Skeletal muscle satellite cell (primary cell): ENCODE data around the gene PHACTR3.

ENCODE experiments used
- H3K27me3 ChIP-seq: 2 replicates; pipeline ENCODE4 v1.7.0; 2013; ENCODE audit warnings: low read length; ENCODE audit not compliant: control insufficient read depth, insufficient read depth
- H3K36me3 ChIP-seq: 2 replicates; pipeline ENCODE4 v1.7.0; 2013; ENCODE audit warnings: mild to moderate bottlenecking, control low read depth, low read length; ENCODE audit not compliant: insufficient read depth
- H3K4me1 ChIP-seq: 2 replicates; pipeline ENCODE4 v1.7.0; 2013; ENCODE audit warnings: low read length; ENCODE audit not compliant: control insufficient read depth, insufficient read depth
- H3K4me2 ChIP-seq: 2 replicates; pipeline ENCODE4 v1.7.0; 2013; ENCODE audit warnings: mild to moderate bottlenecking, low read length
- H3K4me3 ChIP-seq: 2 replicates; pipeline ENCODE4 v1.7.0; 2013; ENCODE audit warnings: low read length
- H3K9ac ChIP-seq: 2 replicates; pipeline ENCODE4 v1.7.0; 2013; ENCODE audit warnings: mild to moderate bottlenecking, low read depth, low read length, moderate library complexity
- H3K9me3 ChIP-seq: replicated peaks from 2 replicates; pipeline ENCODE4 v1.7.0; 2013; ENCODE audit warnings: mild to moderate bottlenecking, control low read depth, low read length

The PHACTR3 gene

GRCh38 chr20:59566631-59567524 lies 37.5 kb upstream of the PHACTR3 start:
- Histone ChIP-seq H3K9me3 (no peaks in the 10 kb centered on the region), H3K9ac (no peak overlapping the region), H3K4me3 (no peak overlapping the region), H3K4me1 (peaks cover 3% of the 10 kb centered on the region), H3K4me2 (no peak overlapping the region), H3K27me3 (peaks cover 2% of the 10 kb centered on the region), H3K36me3 (no peaks in the 10 kb centered on the region)

GRCh38 chr20:59567585-59568508 lies 36.5 kb upstream of the PHACTR3 start:
- no peak overlapping the region for H3K9ac ChIP-seq
- no peaks in the 10 kb centered on the region for H3K36me3 ChIP-seq
- no peak overlapping the region for H3K4me2 ChIP-seq
- no peak overlapping the region for H3K4me3 ChIP-seq
- H3K27me3 ChIP-seq: peaks cover 2% of the 10 kb centered on the region
- H3K9me3 ChIP-seq: no peaks in the 10 kb centered on the region
- H3K4me1 ChIP-seq: peaks cover 4% of the 10 kb centered on the region

- Histone ChIP-seq H3K9ac (no peak overlapping the region), H3K4me1 (peaks cover 4% of the 10 kb centered on the region), H3K9me3 (no peaks in the 10 kb centered on the region), H3K4me2 (no peak overlapping the region), H3K36me3 (no peaks in the 10 kb centered on the region), H3K27me3 (peaks cover 2% of the 10 kb centered on the region), H3K4me3 (no peak overlapping the region)
These were observed 35.8 kb upstream of the PHACTR3 start for GRCh38 chr20:59568509-59569024.

- Histone ChIP-seq H3K9ac (no peak overlapping the region), H3K4me2 (no peak overlapping the region), H3K27me3 (peaks cover 2% of the 10 kb centered on the region), H3K9me3 (no peaks in the 10 kb centered on the region), H3K36me3 (no peaks in the 10 kb centered on the region), H3K4me3 (no peak overlapping the region), H3K4me1 (peaks cover 4% of the 10 kb centered on the region)
These were observed 35.0 kb upstream of the PHACTR3 start for GRCh38 chr20:59569305-59569704.

GRCh38 chr20:59571151-59571550 lies 33.2 kb upstream of the PHACTR3 start:
- Histone ChIP-seq H3K4me2 (no peak overlapping the region), H3K4me3 (no peak overlapping the region), H3K4me1 (peaks cover 4% of the 10 kb centered on the region), H3K36me3 (no peaks in the 10 kb centered on the region), H3K9me3 (no peaks in the 10 kb centered on the region), H3K9ac (no peak overlapping the region), H3K27me3 (peaks cover 8% of the 10 kb centered on the region)

- Histone ChIP-seq H3K27me3 (peaks cover 13% of the 10 kb centered on the region), H3K4me3 (peak overlapping the region; percentile 72), H3K36me3 (no peaks in the 10 kb centered on the region), H3K9me3 (no peaks in the 10 kb centered on the region), H3K4me2 (peak overlapping the region; percentile 100), H3K9ac (peak overlapping the region; percentile 80), H3K4me1 (peaks cover 4% of the 10 kb centered on the region)
These were observed 32.6 kb upstream of the PHACTR3 start for GRCh38 chr20:59571551-59572314.

GRCh38 chr20:59572515-59572914 lies 31.8 kb upstream of the PHACTR3 start:
- H3K36me3 ChIP-seq: no peaks in the 10 kb centered on the region
- H3K27me3 ChIP-seq: peaks cover 16% of the 10 kb centered on the region
- H3K9ac ChIP-seq: no peak overlapping the region
- no peaks in the 10 kb centered on the region for H3K9me3 ChIP-seq
- H3K4me3 ChIP-seq: no peak overlapping the region
- no peak overlapping the region for H3K4me2 ChIP-seq
- peaks cover 4% of the 10 kb centered on the region for H3K4me1 ChIP-seq

GRCh38 chr20:59573837-59574236 lies 30.5 kb upstream of the PHACTR3 start:
- Histone ChIP-seq H3K9me3 (no peaks in the 10 kb centered on the region), H3K4me3 (no peak overlapping the region), H3K36me3 (no peaks in the 10 kb centered on the region), H3K4me2 (no peak overlapping the region), H3K27me3 (peaks cover 19% of the 10 kb centered on the region), H3K4me1 (peaks cover 4% of the 10 kb centered on the region), H3K9ac (no peak overlapping the region)

GRCh38 chr20:59574308-59574707 lies 30.0 kb upstream of the PHACTR3 start:
- peaks cover 17% of the 10 kb centered on the region for H3K27me3 ChIP-seq
- H3K4me3 ChIP-seq: no peak overlapping the region
- peaks cover 4% of the 10 kb centered on the region for H3K4me1 ChIP-seq
- no peak overlapping the region for H3K4me2 ChIP-seq
- no peaks in the 10 kb centered on the region for H3K36me3 ChIP-seq
- H3K9ac ChIP-seq: no peak overlapping the region
- H3K9me3 ChIP-seq: no peaks in the 10 kb centered on the region

GRCh38 chr20:59575216-59575615 lies 29.1 kb upstream of the PHACTR3 start:
- Histone ChIP-seq H3K9me3 (no peaks in the 10 kb centered on the region), H3K9ac (no peak overlapping the region), H3K4me1 (peaks cover 4% of the 10 kb centered on the region), H3K4me3 (no peak overlapping the region), H3K36me3 (no peaks in the 10 kb centered on the region), H3K27me3 (peaks cover 17% of the 10 kb centered on the region), H3K4me2 (no peak overlapping the region)

GRCh38 chr20:59575653-59576052 lies 28.7 kb upstream of the PHACTR3 start:
- H3K27me3 ChIP-seq: peaks cover 17% of the 10 kb centered on the region

More at GRCh38 chr20:59575653-59576052, 28.7 kb upstream of the PHACTR3 start:
- no peak overlapping the region for H3K9ac ChIP-seq
- peaks cover 4% of the 10 kb centered on the region for H3K4me1 ChIP-seq
- H3K36me3 ChIP-seq: no peaks in the 10 kb centered on the region
- H3K9me3 ChIP-seq: no peaks in the 10 kb centered on the region
- no peak overlapping the region for H3K4me2 ChIP-seq
- no peak overlapping the region for H3K4me3 ChIP-seq
